H1 (cell line): Measurements from ENCODE around the gene ZNF611. TPM values are rescaled to one million over a fixed set of nuclear protein-coding genes. Genes with fewer than 3 reads are reported as not detected.

Experiments used
- CBX5 ChIP-seq: fragments of 300-800, 300-1000 bp; sonication (generic); IDR thresholded peaks from 2 replicates; pipeline ENCODE4 v1.7.1; 2016; ENCODE audit warnings: antibody characterized with exemption, low read length, low read depth
- CHD7 ChIP-seq: fragments of 300-600 bp; sonication (generic); IDR thresholded peaks from 2 replicates; pipeline ENCODE4 v1.7.1; 2012; ENCODE audit warnings: low read length, moderate library complexity, mild to moderate bottlenecking, inconsistent platforms; ENCODE audit not compliant: insufficient replicate concordance
- RXRA ChIP-seq: IDR thresholded peaks from 2 replicates; pipeline ENCODE4 v1.6.1; 2011; ENCODE audit warnings: low read depth, mild to moderate bottlenecking, low read length, moderate library complexity; ENCODE audit not compliant: insufficient read depth
- polyA plus RNA-seq, 7 experiments: library from polyadenylated mRNA; depleted of rRNA in 3 of 7; stranded (reverse) in 5 of 7; unstranded in 2 of 7; fragments of >200 nt in 5 of 7; fragments of 200-250 nt in 2 of 7; gene quantifications; 1 replicate in 5 of 7; 2 replicates in 1 of 7; 4 replicates in 1 of 7; pipeline versions ENCODE4 v1.2.1 to v1.2.3, GENCODE V29; 2011 to 2013; ENCODE audit warnings: missing spikeins in 2 of 7, mixed read lengths in 2 of 7
- total RNA-seq: library from RNA; stranded (reverse); fragmentation: NEBNext Ultra II Directional; extraction: Animal tissue kit (Norgen Biotek cat#: 25700); gene quantifications from 2 replicates; pipeline ENCODE4 v1.2.1, GENCODE V29; 2021

Gene ZNF611
- total and polyA plus RNA-seq, 2 of the 8 experiments (the other 6 are each of a cell fraction or from before 2014, with no cell fraction given) = 1.9 to 19.0 TPM

- TF ChIP-seq CHD7 (no peak), CBX5 (no peak), RXRA (no peak)
These were observed 55.2 kb downstream of the ZNF611 start (continued) for GRCh38 chr19:52679598-52679997.
